Measurements from ENCODE around the gene SPSB2. TPM values are rescaled to one million over a fixed set of nuclear protein-coding genes. Genes with fewer than 3 reads are reported as not detected.

Gene SPSB2
- total and polyA plus RNA-seq, 9 of the 15 experiments (the other 6 are each of a cell fraction or from before 2014, with no cell fraction given), result 0.10 to 10.6 (median 1.9) TPM

DNA sequence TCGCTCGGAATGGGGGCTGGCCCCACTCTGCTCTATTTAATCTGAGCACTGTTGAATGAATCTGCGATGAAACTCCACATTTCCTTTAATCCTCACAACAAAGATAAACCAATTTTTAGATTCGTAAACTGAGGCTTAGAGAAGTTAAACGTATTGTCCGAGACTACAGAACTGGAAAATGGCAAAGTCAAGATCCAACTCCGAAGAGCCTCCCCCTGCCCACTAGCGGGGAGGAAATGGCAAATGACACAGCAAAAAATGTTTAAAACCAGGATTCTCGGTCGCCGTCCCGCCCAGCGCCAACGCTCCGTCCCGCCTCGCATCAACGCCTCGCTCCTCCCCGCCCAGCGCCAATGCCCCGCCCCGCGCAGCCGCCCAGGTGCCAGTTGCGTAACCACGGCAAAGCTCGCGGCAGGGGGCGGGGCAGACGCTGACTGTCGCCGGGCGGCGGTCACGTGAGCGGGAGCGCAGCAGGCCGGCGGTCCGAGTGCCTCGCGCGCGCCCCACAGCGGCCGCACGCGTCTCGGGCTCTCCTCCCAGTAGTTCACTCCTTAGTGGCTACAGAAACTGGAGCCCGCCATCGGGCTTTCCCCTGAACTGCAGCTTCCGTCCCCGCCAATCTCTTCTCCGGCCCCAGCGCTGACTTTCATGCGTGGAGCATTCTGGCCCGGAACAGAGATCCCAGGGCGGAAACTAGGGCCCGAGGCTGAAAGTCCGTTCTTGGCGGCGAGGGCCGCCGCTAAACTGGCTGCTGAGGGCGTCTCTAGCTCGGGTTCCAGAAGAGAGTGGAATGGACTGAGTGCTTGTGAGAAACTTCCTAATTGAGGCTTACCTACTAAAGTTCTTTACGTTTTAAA, 17.9 kb upstream of the SPSB2 start (continued):
- TF ChIP-seq TCF7L2 (IDR thresholded peaks at IDR 0.05; ENCODE audit: low read depth, low read length) (no peak), TAF1 (IDR thresholded peaks at IDR 0.05; ENCODE audit: control insufficient read depth, extremely low read depth, insufficient read depth, low read length, severe bottlenecking) (peak; percentile 99), DPF2 (IDR thresholded peaks at IDR 0.05) (peak; percentile 59; the same call in 1 of the 2 replicates), ZNF444 (CRISPR knock-in tag; IDR thresholded peaks at IDR 0.05) (no peak), SIX5 (IDR thresholded peaks at IDR 0.05; ENCODE audit: borderline replicate concordance in 1 of 2, insufficient read depth in 1 of 2, low read depth in 1 of 2, low read length in 2 of 2) (no peak), EP300 (IDR thresholded peaks at IDR 0.05; ENCODE audit: low read length) (peak; percentile 23; the same call in 1 of the 2 replicates), ZFP1 (CRISPR knock-in tag; IDR thresholded peaks at IDR 0.05) (no peak), FOXK2 (conservative IDR thresholded peaks at IDR 0.05 in 1 of 2, IDR thresholded peaks at IDR 0.05 in 1 of 2; ENCODE audit: low read depth in 2 of 2) (no peak), MECOM (CRISPR knock-in tag; IDR thresholded peaks at IDR 0.05) (no peak), ZBTB17 (CRISPR knock-in tag; IDR thresholded peaks at IDR 0.05) (no peak; the same call in 1 of the 2 replicates), ZNF232 (CRISPR knock-in tag; IDR thresholded peaks at IDR 0.05) (no peak), GABPB2 (CRISPR knock-in tag; conservative IDR thresholded peaks at IDR 0.05) (no peak), PHF8 (IDR thresholded peaks at IDR 0.05; ENCODE audit: borderline replicate concordance, low read length) (peak; percentile 72), RFX5 (IDR thresholded peaks at IDR 0.05; ENCODE audit: low read depth, low read length) (no peak)
- TF ChIP-seq, protein P1, sequence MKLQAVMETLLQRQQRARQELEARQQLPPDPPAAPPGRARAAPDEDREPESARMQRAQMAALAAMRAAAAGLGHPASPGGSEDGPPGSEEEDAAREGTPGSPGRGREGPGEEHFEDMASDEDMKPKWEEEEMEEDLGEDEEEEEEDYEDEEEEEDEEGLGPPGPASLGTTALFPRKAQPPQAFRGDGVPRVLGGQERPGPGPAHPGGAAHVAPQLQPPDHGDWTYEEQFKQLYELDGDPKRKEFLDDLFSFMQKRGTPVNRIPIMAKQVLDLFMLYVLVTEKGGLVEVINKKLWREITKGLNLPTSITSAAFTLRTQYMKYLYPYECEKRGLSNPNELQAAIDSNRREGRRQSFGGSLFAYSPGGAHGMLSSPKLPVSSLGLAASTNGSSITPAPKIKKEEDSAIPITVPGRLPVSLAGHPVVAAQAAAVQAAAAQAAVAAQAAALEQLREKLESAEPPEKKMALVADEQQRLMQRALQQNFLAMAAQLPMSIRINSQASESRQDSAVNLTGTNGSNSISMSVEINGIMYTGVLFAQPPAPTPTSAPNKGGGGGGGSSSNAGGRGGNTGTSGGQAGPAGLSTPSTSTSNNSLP (IDR thresholded peaks at IDR 0.05; ENCODE audit: borderline replicate concordance, low read depth, low read length), result no peak
- TF ChIP-seq, protein P2, sequence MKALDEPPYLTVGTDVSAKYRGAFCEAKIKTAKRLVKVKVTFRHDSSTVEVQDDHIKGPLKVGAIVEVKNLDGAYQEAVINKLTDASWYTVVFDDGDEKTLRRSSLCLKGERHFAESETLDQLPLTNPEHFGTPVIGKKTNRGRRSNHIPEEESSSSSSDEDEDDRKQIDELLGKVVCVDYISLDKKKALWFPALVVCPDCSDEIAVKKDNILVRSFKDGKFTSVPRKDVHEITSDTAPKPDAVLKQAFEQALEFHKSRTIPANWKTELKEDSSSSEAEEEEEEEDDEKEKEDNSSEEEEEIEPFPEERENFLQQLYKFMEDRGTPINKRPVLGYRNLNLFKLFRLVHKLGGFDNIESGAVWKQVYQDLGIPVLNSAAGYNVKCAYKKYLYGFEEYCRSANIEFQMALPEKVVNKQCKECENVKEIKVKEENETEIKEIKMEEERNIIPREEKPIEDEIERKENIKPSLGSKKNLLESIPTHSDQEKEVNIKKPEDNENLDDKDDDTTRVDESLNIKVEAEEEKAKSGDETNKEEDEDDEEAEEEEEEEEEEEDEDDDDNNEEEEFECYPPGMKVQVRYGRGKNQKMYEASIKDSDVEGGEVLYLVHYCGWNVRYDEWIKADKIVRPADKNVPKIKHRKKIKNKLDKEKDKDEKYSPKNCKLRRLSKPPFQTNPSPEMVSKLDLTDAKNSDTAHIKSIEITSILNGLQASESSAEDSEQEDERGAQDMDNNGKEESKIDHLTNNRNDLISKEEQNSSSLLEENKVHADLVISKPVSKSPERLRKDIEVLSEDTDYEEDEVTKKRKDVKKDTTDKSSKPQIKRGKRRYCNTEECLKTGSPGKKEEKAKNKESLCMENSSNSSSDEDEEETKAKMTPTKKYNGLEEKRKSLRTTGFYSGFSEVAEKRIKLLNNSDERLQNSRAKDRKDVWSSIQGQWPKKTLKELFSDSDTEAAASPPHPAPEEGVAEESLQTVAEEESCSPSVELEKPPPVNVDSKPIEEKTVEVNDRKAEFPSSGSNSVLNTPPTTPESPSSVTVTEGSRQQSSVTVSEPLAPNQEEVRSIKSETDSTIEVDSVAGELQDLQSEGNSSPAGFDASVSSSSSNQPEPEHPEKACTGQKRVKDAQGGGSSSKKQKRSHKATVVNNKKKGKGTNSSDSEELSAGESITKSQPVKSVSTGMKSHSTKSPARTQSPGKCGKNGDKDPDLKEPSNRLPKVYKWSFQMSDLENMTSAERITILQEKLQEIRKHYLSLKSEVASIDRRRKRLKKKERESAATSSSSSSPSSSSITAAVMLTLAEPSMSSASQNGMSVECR (CRISPR knock-in tag; IDR thresholded peaks at IDR 0.05), result peak; percentile 7; the same call in 1 of the 2 replicates
- TF ChIP-seq, protein P3, sequence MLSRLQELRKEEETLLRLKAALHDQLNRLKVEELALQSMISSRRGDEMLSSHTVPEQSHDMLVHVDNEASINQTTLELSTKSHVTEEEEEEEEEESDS (CRISPR knock-in tag; IDR thresholded peaks at IDR 0.05), result no peak
- TF ChIP-seq, protein P4, sequence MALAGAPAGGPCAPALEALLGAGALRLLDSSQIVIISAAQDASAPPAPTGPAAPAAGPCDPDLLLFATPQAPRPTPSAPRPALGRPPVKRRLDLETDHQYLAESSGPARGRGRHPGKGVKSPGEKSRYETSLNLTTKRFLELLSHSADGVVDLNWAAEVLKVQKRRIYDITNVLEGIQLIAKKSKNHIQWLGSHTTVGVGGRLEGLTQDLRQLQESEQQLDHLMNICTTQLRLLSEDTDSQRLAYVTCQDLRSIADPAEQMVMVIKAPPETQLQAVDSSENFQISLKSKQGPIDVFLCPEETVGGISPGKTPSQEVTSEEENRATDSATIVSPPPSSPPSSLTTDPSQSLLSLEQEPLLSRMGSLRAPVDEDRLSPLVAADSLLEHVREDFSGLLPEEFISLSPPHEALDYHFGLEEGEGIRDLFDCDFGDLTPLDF (CRISPR knock-in tag; IDR thresholded peaks at IDR 0.05), result peak; percentile 83; the same call in 1 of the 2 replicates

Measured in K562 (cell line).